Esophagus muscularis mucosa (tissue), 4 donors: ENCODE measurements around the gene C12orf76.
"Not testable (repeated sequence)": the region's sequence is repeated elsewhere in the genome, so short reads cannot be mapped to it uniquely, and the experiment has no call there.

Experiments
- CTCF ChIP-seq, 3 experiments: fragments of 200-600 bp in 2 of 3; fragments of 450-650 bp in 1 of 3; sonication (generic) in 2 of 3; IDR thresholded peaks; one replicate each; pipeline ENCODE4 v1.5.1; 2017 to 2019; ENCODE audit warnings: antibody characterized with exemption in 3 of 3, mild to moderate bottlenecking in 2 of 3, moderate library complexity in 1 of 3
- EP300 ChIP-seq: sonication (generic); formaldehyde crosslinking; IDR thresholded peaks from one replicate; pipeline ENCODE4 v1.6.1; 2017; ENCODE audit warnings: antibody characterized with exemption
- POLR2A ChIP-seq: fragments of 450-650 bp; IDR thresholded peaks from one replicate; pipeline ENCODE4 v1.6.1; 2017; ENCODE audit warnings: antibody characterized with exemption, moderate library complexity, mild to moderate bottlenecking, low read depth
- POLR2AphosphoS5 ChIP-seq, 2 donors: sonication (generic); formaldehyde crosslinking; IDR thresholded peaks; one replicate each; pipeline ENCODE4 v1.6.1; 2017; ENCODE audit warnings: antibody characterized with exemption in 2 of 2

GRCh38 chr12:110068115-110068514, 19.8 kb upstream of the C12orf76 start:
- not testable (repeated sequence) for TF ChIP-seq POLR2A; CTCF (IDR thresholded peaks at IDR 0.05); POLR2AphosphoS5 (IDR thresholded peaks at IDR 0.05); EP300
